Stimulated activated CD8-positive, alpha-beta memory T cell treated with anti-CD3 and anti-CD28 coated beads, Interleukin-7, amount 100 ng/mL, for 4 hours (primary cell): ENCODE measurements around the gene HLA-DRB1.
"Not testable (repeated sequence)": the region's sequence is repeated elsewhere in the genome, so short reads cannot be mapped to it uniquely, and the experiment has no call there.

Experiments used
- DNase-seq, 2 donors: peaks; one replicate each; pipeline ENCODE4 v3.0.0-alpha.2; 2020; ENCODE audit warnings: low read depth in 2 of 2

The HLA-DRB1 gene

GRCh38 chr6:32559747-32560146, 29.9 kb downstream of the HLA-DRB1 start:
- DNase-seq, result no peak

GRCh38 chr6:32558426-32559057, 31.1 kb downstream of the HLA-DRB1 start:
- DNase-seq, result no peak

GRCh38 chr6:32554116-32554965, 35.3 kb downstream of the HLA-DRB1 start:
- no peak for DNase-seq

- DNase-seq, result no peak
These were observed 36.5 kb downstream of the HLA-DRB1 start for GRCh38 chr6:32553037-32553742.

- no peak for DNase-seq
These were observed 38.2 kb downstream of the HLA-DRB1 start for GRCh38 chr6:32551410-32551809.

- no peak for DNase-seq
These were observed 49.8 kb downstream of the HLA-DRB1 start for GRCh38 chr6:32539839-32540238.

- DNase-seq, result not testable (repeated sequence)
These were observed 59.2 kb downstream of the HLA-DRB1 start for GRCh38 chr6:32530431-32530793.

GRCh38 chr6:32529697-32530430, 59.8 kb downstream of the HLA-DRB1 start, which contains the start of gene HLA-DRB5:
Gene HLA-DRB5, minus strand, starts transcription at chr6:32530287. Its CDS starts 63 bp downstream, at chr6:32530224.
- no peak for DNase-seq
